HUES48 (cell line): ENCODE measurements around the gene CKS1B.
A peak's percentile ranks its signal among the peaks of the same experiment; 100 is the strongest.

Experiments used
- H3K27ac ChIP-seq: one replicate; pipeline ENCODE4 v1.7.0; 2013; ENCODE audit warnings: low read depth, low read length, inconsistent platforms
- H3K27me3 ChIP-seq: 2 replicates; pipeline ENCODE4 v1.6.1; 2013; ENCODE audit warnings: mild to moderate bottlenecking, low read length; ENCODE audit not compliant: control insufficient read depth, insufficient read depth
- H3K36me3 ChIP-seq: 2 replicates; pipeline ENCODE4 v1.6.1; 2013; ENCODE audit warnings: low read length; ENCODE audit not compliant: control insufficient read depth, insufficient read depth
- H3K4me1 ChIP-seq: 2 replicates; pipeline ENCODE4 v1.6.1; 2013; ENCODE audit warnings: mild to moderate bottlenecking, low read length; ENCODE audit not compliant: control insufficient read depth, insufficient read depth
- H3K4me3 ChIP-seq: 2 replicates; pipeline ENCODE4 v1.5.1; 2013; ENCODE audit warnings: mild to moderate bottlenecking, low read depth, low read length
- H3K9ac ChIP-seq: 2 replicates; pipeline ENCODE4 v1.6.1; 2013; ENCODE audit warnings: mild to moderate bottlenecking, low read depth, low read length, moderate library complexity
- H3K9me3 ChIP-seq: 2 replicates; pipeline ENCODE4 v1.6.1; 2013; ENCODE audit warnings: low read length; ENCODE audit not compliant: control insufficient read depth, insufficient read depth

CKS1B gene

DNA sequence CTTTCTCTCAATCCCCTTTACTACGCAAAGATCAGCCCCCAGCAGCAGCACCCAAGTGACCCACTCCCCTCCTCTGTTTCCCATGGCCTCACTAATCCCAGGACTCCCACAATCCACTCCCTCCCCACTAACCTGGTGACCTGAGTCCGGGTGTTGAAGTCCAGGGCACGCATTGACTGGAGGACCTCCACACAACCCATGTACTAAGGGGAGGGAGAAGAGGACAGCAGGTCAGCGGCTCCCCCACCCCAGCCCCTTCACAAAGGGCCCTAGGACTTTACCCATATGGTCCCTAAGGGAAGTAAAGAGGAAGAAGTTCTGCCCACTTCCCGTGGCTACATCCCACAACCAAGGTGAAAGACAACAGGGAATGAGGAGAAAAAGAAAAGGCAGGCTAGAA lies 5.2 kb upstream of the CKS1B start:
- H3K27ac ChIP-seq = peak overlapping the region; percentile 28
- peak overlapping the region; percentile 23; the same call in 1 of the 2 replicates for H3K9ac ChIP-seq
- H3K4me3 ChIP-seq = peak overlapping the region; percentile 74
- H3K36me3 ChIP-seq = peaks cover 43% of the 10 kb centered on the region
- peaks cover 22% of the 10 kb centered on the region for H3K4me1 ChIP-seq
- no peaks in the 10 kb centered on the region for H3K27me3 ChIP-seq
- no peaks in the 10 kb centered on the region for H3K9me3 ChIP-seq

DNA sequence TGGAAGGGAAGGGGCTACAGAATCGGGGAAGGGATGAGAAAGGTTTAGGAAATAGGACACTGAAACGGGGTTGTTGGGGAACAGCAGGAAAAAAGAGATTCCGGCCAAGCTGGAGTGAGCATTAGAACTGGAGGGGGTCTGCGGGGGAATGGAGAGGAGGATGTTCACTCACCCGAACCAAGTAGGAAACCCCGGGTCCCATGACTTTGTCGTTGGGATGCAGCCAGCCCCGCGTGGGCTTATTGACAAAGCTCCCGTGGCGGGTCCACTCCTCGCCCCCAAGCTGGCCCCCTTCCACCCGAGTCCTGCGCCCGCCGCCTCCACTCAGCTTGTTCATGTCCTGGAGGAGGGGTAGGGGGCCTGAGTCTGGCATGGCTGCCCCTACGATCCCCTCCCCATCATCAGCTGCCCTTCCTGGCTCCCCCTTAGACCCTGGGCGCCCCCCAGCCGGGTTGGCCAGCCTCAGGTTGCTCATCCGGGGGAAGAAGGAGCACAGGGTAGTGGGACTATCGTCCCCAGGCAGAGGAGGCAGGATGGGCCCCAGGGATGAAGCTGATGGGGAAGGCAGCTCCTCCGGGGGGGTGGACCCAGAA lies 4.5 kb upstream of the CKS1B start:
- H3K9me3 ChIP-seq = no peaks in the 10 kb centered on the region
- H3K27ac ChIP-seq = peak overlapping the region; percentile 98
- peaks cover 36% of the 10 kb centered on the region for H3K36me3 ChIP-seq
- no peaks in the 10 kb centered on the region for H3K27me3 ChIP-seq
- H3K9ac ChIP-seq = peak overlapping the region; percentile 54
- H3K4me1 ChIP-seq = peaks cover 22% of the 10 kb centered on the region
- peak overlapping the region; percentile 74 for H3K4me3 ChIP-seq

DNA sequence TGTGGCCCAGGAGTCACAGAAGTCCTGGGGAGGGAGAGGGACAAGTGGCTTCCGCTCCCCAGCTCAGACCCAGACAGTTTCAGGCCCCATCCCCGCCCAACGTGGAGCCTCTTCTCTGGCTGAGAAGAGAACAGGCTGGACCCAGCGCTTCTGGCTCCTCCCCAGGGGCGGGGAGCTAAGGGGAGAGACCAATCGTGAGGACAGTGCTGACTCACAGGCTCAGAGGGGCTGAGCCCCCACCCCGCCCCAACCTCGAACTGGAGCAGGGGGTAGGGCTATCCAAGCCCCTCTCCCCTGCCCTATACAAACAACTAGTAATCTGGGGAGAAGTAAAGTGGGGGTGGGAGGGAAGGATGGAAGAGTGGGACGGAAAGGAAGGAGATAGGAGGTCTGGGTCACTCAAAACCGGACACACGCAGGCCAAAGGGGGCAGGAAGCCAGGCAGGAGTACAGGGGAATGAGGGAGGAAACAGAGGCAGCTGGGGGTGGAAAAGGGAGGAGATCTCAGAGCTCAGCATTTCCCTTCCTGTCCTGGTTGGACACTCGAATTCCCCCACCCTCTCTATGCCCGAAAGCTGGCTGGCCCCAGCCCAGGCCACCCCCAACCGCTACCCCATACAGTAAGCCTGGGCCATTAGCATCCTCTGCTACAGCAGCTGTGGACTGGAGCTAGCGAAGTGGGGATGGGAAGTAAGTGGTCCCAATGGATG lies 3.7 kb upstream of the CKS1B start, which contains the start of gene SHC1:
Gene SHC1 (minus strand): TSS at position 117 of the 710 bp plus-strand sequence. CDS start 221 bp downstream, outside the sequence.
- Histone ChIP-seq H3K27ac (peak within 1 kb of the TSS; percentile 98), H3K27me3 (no peaks in the 10 kb centered on the region), H3K4me3 (peak within 1 kb of the TSS; percentile 74), H3K9ac (peak within 1 kb of the TSS; percentile 54), H3K9me3 (no peaks in the 10 kb centered on the region), H3K36me3 (peaks cover 29% of the 10 kb centered on the region), H3K4me1 (peaks cover 22% of the 10 kb centered on the region)

DNA sequence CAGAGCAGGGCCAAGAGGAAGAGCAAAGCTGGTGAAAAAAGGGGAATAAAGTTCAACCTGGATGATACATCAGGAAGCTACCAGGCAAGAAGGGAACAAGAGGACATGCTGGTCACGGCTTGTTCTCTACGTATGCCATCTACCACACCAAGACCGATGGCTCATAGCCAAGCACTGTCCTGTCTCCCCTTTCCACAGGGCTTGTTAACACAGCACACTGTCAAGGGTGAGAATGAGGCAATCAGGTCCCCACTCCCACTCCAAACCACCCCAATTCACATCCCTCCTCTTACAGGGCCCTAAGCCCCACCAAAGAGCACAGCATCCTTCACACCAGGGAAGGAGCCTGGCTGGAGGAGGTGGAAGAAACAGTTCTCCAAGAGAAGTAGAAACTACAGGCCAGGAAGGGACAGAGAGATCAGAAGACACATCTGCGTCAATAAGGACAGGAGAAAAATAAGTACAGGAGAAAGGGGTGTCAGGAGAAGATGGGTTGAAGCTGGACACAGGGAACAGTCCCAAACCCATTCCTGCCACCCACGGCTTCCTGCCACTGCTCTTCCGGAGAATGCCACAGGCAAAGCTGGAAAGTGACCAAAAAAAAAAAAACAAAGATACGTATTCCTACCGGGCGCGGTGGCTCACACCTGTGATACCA lies 3.0 kb upstream of the CKS1B start:
- peak overlapping the region; percentile 7; the same call in 1 of the 2 replicates for H3K9ac ChIP-seq
- peak overlapping the region; percentile 98 for H3K27ac ChIP-seq
- no peaks in the 10 kb centered on the region for H3K27me3 ChIP-seq
- H3K4me1 ChIP-seq = peaks cover 26% of the 10 kb centered on the region
- peaks cover 23% of the 10 kb centered on the region for H3K36me3 ChIP-seq
- H3K4me3 ChIP-seq = peak overlapping the region; percentile 74
- no peaks in the 10 kb centered on the region for H3K9me3 ChIP-seq

DNA sequence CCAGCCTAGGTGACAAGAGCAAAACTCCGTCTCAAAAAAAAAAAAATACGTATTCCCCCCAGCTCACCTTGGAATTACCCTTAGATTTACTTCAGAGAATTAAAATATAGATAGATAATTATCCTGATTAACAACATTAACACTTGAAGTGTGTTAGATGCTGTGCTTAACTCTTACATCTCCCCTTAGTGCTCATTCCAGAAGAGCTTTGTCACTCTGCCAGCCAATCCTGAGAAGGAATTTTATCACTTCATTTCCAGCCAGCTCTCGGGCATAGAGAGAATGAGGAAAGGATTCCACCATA lies 2.3 kb upstream of the CKS1B start:
- H3K4me1 ChIP-seq = peaks cover 30% of the 10 kb centered on the region
- H3K27me3 ChIP-seq = no peaks in the 10 kb centered on the region
- H3K36me3 ChIP-seq = peaks cover 19% of the 10 kb centered on the region
- H3K4me3 ChIP-seq = peak overlapping the region; percentile 74
- H3K27ac ChIP-seq = peak overlapping the region; percentile 98
- H3K9me3 ChIP-seq = no peaks in the 10 kb centered on the region
- peak overlapping the region; percentile 65 for H3K9ac ChIP-seq

DNA sequence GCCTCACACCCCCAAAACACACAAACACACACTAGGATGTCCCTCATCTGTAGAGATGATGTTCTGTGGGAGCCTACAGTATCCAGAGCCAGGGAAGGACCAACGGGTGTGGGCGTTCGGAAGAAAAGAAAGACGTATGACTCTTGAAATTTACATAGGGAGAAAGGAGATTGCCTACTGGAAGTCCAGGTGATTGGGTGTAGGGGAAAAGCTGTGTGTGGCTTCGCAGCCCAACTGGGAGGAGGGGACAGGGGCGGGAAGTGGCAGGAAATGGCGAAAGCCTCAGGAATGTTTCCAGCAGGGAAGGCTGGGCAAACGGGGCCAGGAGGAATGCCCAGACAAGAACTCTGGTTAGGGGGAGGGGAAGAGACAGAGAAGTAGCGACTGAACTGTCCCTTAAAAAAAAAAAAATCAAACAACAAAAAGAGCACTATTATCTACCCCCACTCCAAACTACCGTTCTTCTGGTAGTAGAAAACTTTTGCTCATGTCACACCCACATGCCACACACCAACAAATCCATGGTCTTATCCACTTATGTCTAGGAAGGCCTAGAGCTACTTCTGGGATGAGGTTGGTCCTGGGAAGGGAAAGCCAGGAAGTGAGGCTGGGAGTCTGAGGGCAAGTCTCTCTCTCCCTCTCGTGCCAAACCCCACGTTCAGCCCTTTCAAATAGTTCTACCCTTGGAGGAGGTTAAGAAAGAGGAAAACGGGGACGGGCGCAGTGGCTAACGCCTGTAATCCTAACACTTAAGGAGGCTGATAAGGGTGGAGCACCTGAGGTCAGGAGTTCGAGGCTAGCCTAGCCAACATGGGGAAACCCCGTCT lies 1.8 kb upstream of the CKS1B start:
- H3K4me3 ChIP-seq = peak overlapping the region; percentile 94
- H3K4me1 ChIP-seq = peaks cover 30% of the 10 kb centered on the region
- H3K36me3 ChIP-seq = peaks cover 17% of the 10 kb centered on the region
- H3K9ac ChIP-seq = peak overlapping the region; percentile 91
- H3K27ac ChIP-seq = peak overlapping the region; percentile 98
- H3K9me3 ChIP-seq = no peaks in the 10 kb centered on the region
- H3K27me3 ChIP-seq = no peaks in the 10 kb centered on the region

DNA sequence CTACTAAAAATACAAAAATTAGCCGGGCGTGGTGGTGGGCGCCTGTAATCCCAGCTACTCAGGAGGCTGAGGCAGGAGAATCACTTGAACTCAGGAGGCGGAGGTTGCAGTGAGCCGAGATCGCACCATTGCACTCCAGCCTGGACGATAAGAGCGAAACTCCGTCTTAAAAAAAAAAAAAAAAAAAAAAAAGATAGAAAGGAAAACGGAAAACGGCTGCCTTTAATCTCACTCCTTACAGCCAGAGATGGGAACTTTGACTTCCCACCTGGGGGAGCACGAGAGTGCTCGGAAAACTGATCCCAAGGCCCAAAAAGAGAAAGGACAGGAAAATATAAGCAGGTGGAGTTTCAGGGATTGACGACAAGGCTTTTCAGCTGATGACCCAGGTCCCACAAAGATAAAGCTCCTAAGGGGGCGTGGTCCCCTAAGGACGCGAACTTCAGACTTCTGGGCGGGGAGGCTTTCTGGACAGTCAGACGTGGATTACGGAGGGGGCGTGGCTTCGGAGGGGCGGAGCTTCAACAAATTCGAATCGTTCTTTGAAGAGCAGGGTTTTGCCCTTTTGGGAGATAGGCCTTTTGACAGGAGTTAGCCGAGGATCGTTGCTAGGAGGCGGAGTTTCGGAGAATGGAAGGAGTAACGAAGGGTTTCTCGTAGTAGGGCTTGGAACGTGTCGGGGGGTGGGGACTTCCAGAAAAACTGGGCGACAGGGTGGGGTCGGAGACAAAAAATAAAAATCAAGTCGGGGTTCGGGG lies 958 bp upstream of the CKS1B start:
- Histone ChIP-seq H3K9ac (peak overlapping the region; percentile 91), H3K9me3 (no peaks in the 10 kb centered on the region), H3K36me3 (peaks cover 17% of the 10 kb centered on the region), H3K4me1 (peaks cover 30% of the 10 kb centered on the region), H3K27ac (peak overlapping the region; percentile 98), H3K27me3 (no peaks in the 10 kb centered on the region), H3K4me3 (peak overlapping the region; percentile 94)

DNA sequence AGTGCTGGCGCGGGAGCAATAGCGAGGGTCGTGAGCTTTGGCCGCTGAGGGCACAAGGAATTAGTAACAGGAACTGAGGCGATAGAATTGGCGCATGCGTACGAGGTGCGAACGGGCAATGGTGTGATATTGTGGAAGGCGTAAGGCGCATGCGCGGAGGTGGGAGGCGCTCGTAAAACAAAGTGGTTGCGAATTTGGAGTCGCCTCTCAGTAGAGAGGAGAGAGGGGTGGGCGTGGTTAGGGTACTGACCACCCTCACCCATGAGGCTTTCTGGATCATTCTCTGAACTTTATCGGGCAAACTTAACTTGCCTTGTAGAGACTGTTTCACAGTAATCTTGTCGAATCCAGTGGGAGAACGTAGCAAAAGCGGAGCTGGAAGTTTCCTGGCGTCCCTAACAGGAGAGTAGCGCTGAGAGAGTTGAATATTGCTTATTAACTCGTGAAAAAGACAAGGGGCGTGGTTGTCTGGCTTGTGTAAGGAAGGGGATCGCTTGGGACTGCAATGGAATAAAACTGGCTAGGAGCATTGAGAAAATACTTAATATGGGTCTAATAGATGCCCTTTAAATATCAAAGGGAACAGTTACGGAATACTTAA lies 427 bp downstream of the CKS1B start:
- Histone ChIP-seq H3K4me3 (peak overlapping the region; percentile 94), H3K36me3 (peaks cover 25% of the 10 kb centered on the region), H3K9ac (peak overlapping the region; percentile 88), H3K9me3 (no peaks in the 10 kb centered on the region), H3K27ac (peak overlapping the region; percentile 98), H3K4me1 (peaks cover 24% of the 10 kb centered on the region), H3K27me3 (no peaks in the 10 kb centered on the region)

DNA sequence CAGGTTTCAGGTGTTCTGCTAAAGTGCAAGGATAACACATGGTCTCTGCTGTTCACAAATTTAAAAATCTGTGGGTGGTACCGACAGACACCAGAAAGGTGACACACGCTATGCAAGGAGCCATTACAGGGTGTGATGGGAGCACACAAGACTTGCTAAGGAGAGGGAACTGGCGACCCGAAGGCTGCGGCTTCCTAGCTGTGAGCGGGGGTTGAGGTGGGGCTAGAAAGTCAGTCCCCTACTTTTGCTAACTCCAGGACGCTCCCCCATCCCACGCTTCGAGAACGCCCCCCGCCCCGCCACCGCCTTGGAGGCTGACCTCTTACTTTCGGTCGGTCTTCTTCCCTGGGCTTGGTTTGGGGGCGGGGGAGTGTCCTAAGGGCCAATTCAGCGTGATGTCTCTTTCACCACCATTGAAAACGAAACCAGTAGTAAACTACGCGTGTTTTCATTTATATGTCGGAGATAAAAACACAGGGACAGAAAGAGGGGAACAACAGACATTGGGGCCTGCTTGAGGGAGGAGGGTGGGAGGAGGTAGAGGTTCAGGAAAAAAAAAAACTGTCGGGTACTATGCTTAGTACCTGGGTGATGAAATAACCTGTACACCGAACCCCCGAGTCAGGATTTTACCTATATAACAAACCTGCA lies 1.1 kb downstream of the CKS1B start:
- Histone ChIP-seq H3K9ac (peak overlapping the region; percentile 88), H3K4me1 (peaks cover 24% of the 10 kb centered on the region), H3K4me3 (peak overlapping the region; percentile 94), H3K36me3 (peaks cover 29% of the 10 kb centered on the region), H3K9me3 (no peaks in the 10 kb centered on the region), H3K27ac (peak overlapping the region; percentile 98), H3K27me3 (no peaks in the 10 kb centered on the region)
